Measurements from ENCODE around the gene TEX22.

DNA sequence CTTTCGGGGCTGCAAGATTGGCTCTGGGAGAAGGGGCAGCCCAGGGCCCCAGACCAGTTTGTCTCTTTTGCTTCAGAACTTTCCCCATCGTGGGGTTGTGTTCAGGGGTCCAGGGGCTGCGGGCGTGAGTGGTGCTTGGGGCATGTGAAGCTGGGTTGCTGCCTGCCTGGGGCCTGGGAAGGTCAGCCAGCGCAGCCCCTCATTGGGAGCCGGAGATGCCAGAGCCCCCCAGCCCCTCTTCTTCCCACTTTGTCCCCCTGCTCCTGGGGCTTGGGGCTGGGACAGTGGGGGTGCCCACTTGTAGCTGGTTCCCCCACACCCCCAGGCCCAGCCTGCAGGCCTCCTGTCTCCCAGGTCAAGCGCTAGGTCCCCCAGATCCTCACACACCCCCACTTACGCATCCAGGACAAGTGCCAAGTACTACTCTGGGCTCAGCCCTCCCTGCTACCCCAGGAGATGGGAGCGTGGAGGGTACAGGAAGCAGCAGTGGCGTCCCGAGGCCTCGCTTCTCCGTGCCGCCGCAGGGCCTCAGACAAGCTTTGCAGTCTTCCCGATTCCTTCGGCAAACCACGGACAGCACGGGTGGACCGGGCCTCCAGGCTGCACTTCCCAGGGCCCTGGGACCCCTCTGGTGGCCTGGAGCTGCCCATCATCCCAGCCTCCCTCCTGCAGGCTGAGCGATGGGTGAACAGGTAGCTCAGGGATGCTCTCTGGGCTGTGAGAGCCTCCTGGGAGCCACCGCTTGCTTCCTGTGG lies 42.3 kb upstream of the TEX22 start:
- TF ChIP-seq, protein P1, sequence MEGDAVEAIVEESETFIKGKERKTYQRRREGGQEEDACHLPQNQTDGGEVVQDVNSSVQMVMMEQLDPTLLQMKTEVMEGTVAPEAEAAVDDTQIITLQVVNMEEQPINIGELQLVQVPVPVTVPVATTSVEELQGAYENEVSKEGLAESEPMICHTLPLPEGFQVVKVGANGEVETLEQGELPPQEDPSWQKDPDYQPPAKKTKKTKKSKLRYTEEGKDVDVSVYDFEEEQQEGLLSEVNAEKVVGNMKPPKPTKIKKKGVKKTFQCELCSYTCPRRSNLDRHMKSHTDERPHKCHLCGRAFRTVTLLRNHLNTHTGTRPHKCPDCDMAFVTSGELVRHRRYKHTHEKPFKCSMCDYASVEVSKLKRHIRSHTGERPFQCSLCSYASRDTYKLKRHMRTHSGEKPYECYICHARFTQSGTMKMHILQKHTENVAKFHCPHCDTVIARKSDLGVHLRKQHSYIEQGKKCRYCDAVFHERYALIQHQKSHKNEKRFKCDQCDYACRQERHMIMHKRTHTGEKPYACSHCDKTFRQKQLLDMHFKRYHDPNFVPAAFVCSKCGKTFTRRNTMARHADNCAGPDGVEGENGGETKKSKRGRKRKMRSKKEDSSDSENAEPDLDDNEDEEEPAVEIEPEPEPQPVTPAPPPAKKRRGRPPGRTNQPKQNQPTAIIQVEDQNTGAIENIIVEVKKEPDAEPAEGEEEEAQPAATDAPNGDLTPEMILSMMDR (IDR thresholded peaks at IDR 0.05): no peak
- TF ChIP-seq POLR2A (IDR thresholded peaks at IDR 0.05): no peak
